LNCAP (cell line): ENCODE results near the gene PELI1.

Experiments used
- CTCF ChIP-seq: fragments of 450-650 bp; IDR thresholded peaks from 2 replicates; pipeline ENCODE4 v1.5.1; 2017; ENCODE audit warnings: mild to moderate bottlenecking

The PELI1 gene

GRCh38 chr2:64128943-64129391 lies 15.3 kb downstream of the PELI1 start:
- TF ChIP-seq CTCF: no peak

DNA sequence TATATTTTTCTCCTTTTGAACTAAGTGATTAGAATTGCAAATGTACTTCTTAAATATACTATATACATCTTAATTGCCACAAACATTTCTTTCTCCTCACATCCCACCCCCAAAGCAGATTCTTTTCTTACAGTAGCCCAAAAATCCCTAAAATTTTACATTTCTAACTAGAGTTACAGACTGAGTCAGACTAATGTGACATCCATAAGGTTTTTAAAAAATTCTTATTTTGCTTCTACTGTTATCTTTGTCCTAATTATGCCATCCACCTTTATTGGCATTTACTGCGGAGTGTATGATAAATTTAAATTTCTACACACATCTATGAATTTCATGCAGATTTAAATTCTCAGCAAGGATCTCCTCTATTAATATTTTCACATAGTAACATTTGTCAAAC lies 15.8 kb downstream of the PELI1 start:
- TF ChIP-seq CTCF: no peak

DNA sequence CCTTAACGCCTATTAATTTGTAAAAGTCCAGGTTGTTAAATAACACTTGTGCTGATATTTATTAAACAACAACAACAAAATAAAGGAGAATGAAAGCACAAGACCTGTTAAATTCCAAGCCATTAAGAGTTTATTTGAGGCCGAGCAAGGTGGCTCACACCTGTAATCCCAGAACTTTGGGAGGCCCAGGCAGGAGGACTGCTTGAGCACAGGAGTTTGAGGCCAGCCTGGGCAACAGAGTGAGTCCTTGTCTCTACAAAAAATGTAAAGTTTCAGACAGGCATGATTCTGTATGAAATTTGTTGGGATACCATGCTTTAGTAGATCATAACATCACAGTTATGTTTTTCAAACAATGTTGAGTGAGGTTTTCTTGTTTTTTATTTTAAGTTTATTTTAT lies 17.1 kb downstream of the PELI1 start:
- no peak for TF ChIP-seq CTCF

GRCh38 chr2:64126601-64127000 lies 17.6 kb downstream of the PELI1 start:
- no peak for TF ChIP-seq CTCF

- no peak for TF ChIP-seq CTCF
Observed at GRCh38 chr2:64124571-64124970, 19.6 kb downstream of the PELI1 start.

GRCh38 chr2:64124168-64124567 lies 20.1 kb downstream of the PELI1 start:
- TF ChIP-seq CTCF: no peak

DNA sequence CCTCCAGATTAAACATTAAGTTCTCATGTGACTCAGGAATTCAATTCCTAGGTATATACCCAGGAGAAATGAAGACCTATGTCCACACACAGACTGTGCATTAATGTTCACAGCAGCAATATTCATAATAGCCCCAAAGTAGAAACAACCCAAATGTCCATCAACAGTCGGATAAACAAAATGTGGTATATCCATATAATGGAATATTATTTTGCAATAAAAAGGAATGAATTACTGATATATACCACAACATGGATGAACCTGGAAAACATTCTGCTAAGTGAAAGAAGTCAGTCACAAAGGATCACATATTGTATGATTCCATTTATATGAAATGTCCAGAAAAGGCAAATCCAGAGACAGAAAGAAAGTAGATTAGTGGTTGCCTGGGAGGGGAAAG lies 20.5 kb downstream of the PELI1 start:
- no peak for TF ChIP-seq CTCF

DNA sequence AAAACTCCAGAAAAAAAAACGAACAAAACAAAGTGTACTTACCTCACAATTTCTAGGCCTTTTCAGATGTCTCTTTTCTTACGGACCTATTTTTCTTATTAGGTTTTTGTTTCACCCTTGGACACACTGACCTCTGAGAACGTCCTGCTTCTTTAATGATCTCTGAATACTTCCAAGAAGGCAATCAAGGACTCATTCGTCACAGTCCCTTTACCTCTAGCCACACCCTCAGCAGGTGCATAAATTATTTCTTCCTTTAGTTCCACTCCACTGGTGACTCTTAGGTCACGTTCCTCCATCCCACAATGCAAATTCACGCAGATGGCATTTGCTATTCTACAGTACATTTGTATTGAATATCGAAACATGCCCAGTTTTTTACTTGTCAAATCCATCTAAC lies 21.9 kb downstream of the PELI1 start:
- no peak for TF ChIP-seq CTCF
